Cardiac muscle cell (in vitro differentiated cells and primary cell): ENCODE measurements around the gene GNAS-AS1. TPM values are rescaled to one million over a fixed set of nuclear protein-coding genes. Genes with fewer than 3 reads are reported as not detected.

ENCODE experiments used
- DNase-seq, 2 donors: peaks; one replicate each; pipeline versions ENCODE4 v3.0.0 to v3.0.0-alpha.2; 2010 to 2017; ENCODE audit warnings: low read depth in 1 of 2, low spot score in 1 of 2
- H3K27ac ChIP-seq: fragments of 200-600 bp; sonication (generic); 2 replicates; pipeline ENCODE4 v1.5.1; 2016
- H3K27me3 ChIP-seq: fragments of 200-600 bp; sonication (generic); 2 replicates; pipeline ENCODE4 v1.6.0; 2016; ENCODE audit warnings: control low read depth
- H3K36me3 ChIP-seq: fragments of 200-600 bp; sonication (generic); 2 replicates; pipeline ENCODE4 v1.5.1; 2016; ENCODE audit warnings: control low read depth
- H3K4me1 ChIP-seq: fragments of 200-600 bp; sonication (generic); 2 replicates; pipeline ENCODE4 v1.8.1; 2017; ENCODE audit warnings: low read depth, mild to moderate bottlenecking, mixed run types
- H3K4me3 ChIP-seq: fragments of 200-600 bp; sonication (generic); 2 replicates; pipeline ENCODE4 v1.5.1; 2016; ENCODE audit warnings: mild to moderate bottlenecking
- H3K9me3 ChIP-seq: fragments of 200-600 bp; sonication (generic); 2 replicates; pipeline ENCODE4 v1.5.1; 2017; ENCODE audit warnings: low read depth, mild to moderate bottlenecking, control low read depth
- CTCF ChIP-seq: IDR thresholded peaks from 2 replicates; pipeline ENCODE4 v1.5.1; 2012; ENCODE audit warnings: low read depth, mild to moderate bottlenecking, low read length
- polyA plus RNA-seq: library from polyadenylated mRNA; unstranded; fragments of >200 nt; fragmentation: Nextera tagmentation; extraction: Ambion mirVana; gene quantifications from 2 replicates; pipeline ENCODE4 v1.2.1, GENCODE V29; 2016
- total RNA-seq: library from RNA; depleted of rRNA; stranded (reverse); fragments of >200 nt; gene quantifications from 2 replicates; pipeline ENCODE4 v1.2.3, GENCODE V29; 2016

Gene GNAS-AS1
- total and polyA plus RNA-seq, 2 experiments from 2014 or later = 1.4 to 1.8 TPM

GRCh38 chr20:58889334-58889760 lies 38.6 kb upstream of the GNAS-AS1 start:
- no peaks in the 10 kb centered on the region for H3K9me3 ChIP-seq
- H3K4me3 ChIP-seq = peak overlapping the region; percentile 95
- no peak for DNase-seq
- peak overlapping the region; percentile 94 for H3K27ac ChIP-seq
- no peaks in the 10 kb centered on the region for H3K36me3 ChIP-seq
- no peak for TF ChIP-seq CTCF
- no peaks in the 10 kb centered on the region for H3K27me3 ChIP-seq
- H3K4me1 ChIP-seq = peaks cover 9% of the 10 kb centered on the region

GRCh38 chr20:58888521-58889333 lies 38.0 kb upstream of the GNAS-AS1 start:
- Histone ChIP-seq H3K9me3 (no peaks in the 10 kb centered on the region), H3K4me1 (peaks cover 3% of the 10 kb centered on the region), H3K27ac (peak overlapping the region; percentile 94), H3K27me3 (no peaks in the 10 kb centered on the region), H3K4me3 (peak overlapping the region; percentile 95), H3K36me3 (no peaks in the 10 kb centered on the region)
- no peak for TF ChIP-seq CTCF
- DNase-seq = peak; percentile 78 to 90

- no peaks in the 10 kb centered on the region for H3K27me3 ChIP-seq
- no peak for TF ChIP-seq CTCF
- peak overlapping the region; percentile 94 for H3K27ac ChIP-seq
- no peak for DNase-seq
- H3K4me3 ChIP-seq = peak overlapping the region; percentile 95
- no peaks in the 10 kb centered on the region for H3K9me3 ChIP-seq
- H3K36me3 ChIP-seq = no peaks in the 10 kb centered on the region
- peaks cover 2% of the 10 kb centered on the region for H3K4me1 ChIP-seq
These were observed 37.4 kb upstream of the GNAS-AS1 start for GRCh38 chr20:58888103-58888502.

- Histone ChIP-seq H3K9me3 (no peaks in the 10 kb centered on the region), H3K36me3 (no peaks in the 10 kb centered on the region), H3K4me3 (no peak overlapping the region), H3K4me1 (peaks cover 2% of the 10 kb centered on the region), H3K27ac (no peak overlapping the region), H3K27me3 (no peaks in the 10 kb centered on the region)
- DNase-seq = no peak
- no peak for TF ChIP-seq CTCF
These were observed 35.8 kb upstream of the GNAS-AS1 start for GRCh38 chr20:58886546-58886945.

GRCh38 chr20:58884966-58885365 lies 34.3 kb upstream of the GNAS-AS1 start:
- no peak overlapping the region for H3K27ac ChIP-seq
- DNase-seq = no peak
- H3K4me1 ChIP-seq = peaks cover 2% of the 10 kb centered on the region
- no peak for TF ChIP-seq CTCF
- no peaks in the 10 kb centered on the region for H3K9me3 ChIP-seq
- H3K4me3 ChIP-seq = no peak overlapping the region
- H3K27me3 ChIP-seq = no peaks in the 10 kb centered on the region
- H3K36me3 ChIP-seq = no peaks in the 10 kb centered on the region
